Measurements from ENCODE around the gene FAM9A. TPM values are rescaled to one million over a fixed set of nuclear protein-coding genes. Genes with fewer than 3 reads are reported as not detected.
"Not testable (repeated sequence)": the region's sequence is repeated elsewhere in the genome, so short reads cannot be mapped to it uniquely, and the experiment has no call there.

The FAM9A gene
- total RNA-seq, 4 donors from 2014 or later = not detected

- DNase-seq (ENCODE audit: low spot score in 2 of 2) = no peak
- no peak overlapping the region for H3K27ac ChIP-seq
- no peaks in the 10 kb centered on the region for H3K27me3 ChIP-seq
- TF ChIP-seq POLR2A (IDR thresholded peaks at IDR 0.05) (no peak), EP300 (IDR thresholded peaks at IDR 0.05) (no peak)
- TF ChIP-seq, protein P1, sequence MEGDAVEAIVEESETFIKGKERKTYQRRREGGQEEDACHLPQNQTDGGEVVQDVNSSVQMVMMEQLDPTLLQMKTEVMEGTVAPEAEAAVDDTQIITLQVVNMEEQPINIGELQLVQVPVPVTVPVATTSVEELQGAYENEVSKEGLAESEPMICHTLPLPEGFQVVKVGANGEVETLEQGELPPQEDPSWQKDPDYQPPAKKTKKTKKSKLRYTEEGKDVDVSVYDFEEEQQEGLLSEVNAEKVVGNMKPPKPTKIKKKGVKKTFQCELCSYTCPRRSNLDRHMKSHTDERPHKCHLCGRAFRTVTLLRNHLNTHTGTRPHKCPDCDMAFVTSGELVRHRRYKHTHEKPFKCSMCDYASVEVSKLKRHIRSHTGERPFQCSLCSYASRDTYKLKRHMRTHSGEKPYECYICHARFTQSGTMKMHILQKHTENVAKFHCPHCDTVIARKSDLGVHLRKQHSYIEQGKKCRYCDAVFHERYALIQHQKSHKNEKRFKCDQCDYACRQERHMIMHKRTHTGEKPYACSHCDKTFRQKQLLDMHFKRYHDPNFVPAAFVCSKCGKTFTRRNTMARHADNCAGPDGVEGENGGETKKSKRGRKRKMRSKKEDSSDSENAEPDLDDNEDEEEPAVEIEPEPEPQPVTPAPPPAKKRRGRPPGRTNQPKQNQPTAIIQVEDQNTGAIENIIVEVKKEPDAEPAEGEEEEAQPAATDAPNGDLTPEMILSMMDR (IDR thresholded peaks at IDR 0.05) = no peak
- no peak overlapping the region for H3K4me3 ChIP-seq
- H3K9me3 ChIP-seq = no peaks in the 10 kb centered on the region
- H3K4me1 ChIP-seq = no peaks in the 10 kb centered on the region
- H3K36me3 ChIP-seq = no peaks in the 10 kb centered on the region
Measured at GRCh38 chrX:8808661-8809060, 7.5 kb upstream of the FAM9A start.

DNA sequence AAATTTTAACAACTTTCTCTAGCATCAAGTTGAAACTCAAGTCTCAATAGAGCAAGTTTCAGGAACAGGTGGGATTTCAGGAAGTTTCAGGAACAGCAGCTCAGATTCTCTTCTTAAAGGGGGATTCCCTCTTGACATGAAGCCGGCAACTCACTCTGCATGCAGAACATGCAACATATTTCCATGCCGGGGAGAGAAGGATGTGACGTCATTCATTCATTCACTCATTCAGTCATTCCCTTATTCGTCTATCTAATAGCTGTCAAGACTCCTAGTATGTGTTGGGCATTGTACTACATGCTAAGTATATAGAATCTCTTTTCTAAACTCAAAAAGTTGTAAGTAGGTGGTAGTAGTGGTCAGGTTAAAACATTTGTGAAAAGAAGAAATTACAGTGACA lies 4.8 kb upstream of the FAM9A start:
- no peak overlapping the region for H3K27ac ChIP-seq
- TF ChIP-seq, protein P1 (IDR thresholded peaks at IDR 0.05) = no peak
- no peak for TF ChIP-seq POLR2A (IDR thresholded peaks at IDR 0.05)
- TF ChIP-seq EP300 (IDR thresholded peaks at IDR 0.05) = no peak
- no peak for DNase-seq (ENCODE audit: low spot score in 2 of 2)
- H3K4me1 ChIP-seq = no peaks in the 10 kb centered on the region
- WGBS, 2 donors = 79 to 87% methylated on average over 4 of the region's 4 CpGs
- no peaks in the 10 kb centered on the region for H3K36me3 ChIP-seq
- no peaks in the 10 kb centered on the region for H3K9me3 ChIP-seq
- no peak overlapping the region for H3K4me3 ChIP-seq
- H3K27me3 ChIP-seq = no peaks in the 10 kb centered on the region

DNA sequence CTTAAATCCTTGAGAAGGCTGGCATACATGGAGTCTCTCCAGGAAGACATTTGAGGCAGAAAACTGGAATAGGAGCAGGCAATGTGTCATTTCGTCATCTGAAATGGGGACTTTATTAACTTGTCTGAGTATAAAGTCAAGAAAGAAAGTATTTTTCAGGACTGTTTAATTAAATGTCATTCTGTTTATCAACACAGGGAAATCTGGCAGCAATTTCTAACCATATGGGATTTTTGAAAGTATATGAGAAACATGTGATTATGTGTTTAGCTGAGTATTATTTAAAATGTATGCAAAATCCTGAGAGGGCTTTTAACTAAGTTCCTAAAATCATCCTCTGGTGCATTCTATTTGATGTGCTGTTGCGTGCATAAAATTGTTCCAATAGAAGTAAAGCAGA lies 3.9 kb upstream of the FAM9A start:
- 87 to 89% methylated on average over 2 of the region's 2 CpGs for WGBS, 2 donors
- no peak for DNase-seq (ENCODE audit: low spot score in 2 of 2)
- H3K27ac ChIP-seq = no peak overlapping the region
- no peaks in the 10 kb centered on the region for H3K27me3 ChIP-seq
- no peaks in the 10 kb centered on the region for H3K36me3 ChIP-seq
- no peaks in the 10 kb centered on the region for H3K4me1 ChIP-seq
- H3K9me3 ChIP-seq = no peaks in the 10 kb centered on the region
- no peak overlapping the region for H3K4me3 ChIP-seq
- TF ChIP-seq, protein P1 (IDR thresholded peaks at IDR 0.05) = no peak
- no peak for TF ChIP-seq POLR2A (IDR thresholded peaks at IDR 0.05)
- TF ChIP-seq EP300 (IDR thresholded peaks at IDR 0.05) = no peak

- H3K36me3 ChIP-seq = no peaks in the 10 kb centered on the region
- WGBS, 2 donors = 63 to 65% methylated on average over 3 of the region's 3 CpGs
- H3K27ac ChIP-seq = no peak overlapping the region
- H3K4me3 ChIP-seq = no peak overlapping the region
- H3K27me3 ChIP-seq = no peaks in the 10 kb centered on the region
- H3K4me1 ChIP-seq = no peaks in the 10 kb centered on the region
- no peak for DNase-seq (ENCODE audit: low spot score in 2 of 2)
- no peaks in the 10 kb centered on the region for H3K9me3 ChIP-seq
- TF ChIP-seq POLR2A (IDR thresholded peaks at IDR 0.05) (no peak), EP300 (IDR thresholded peaks at IDR 0.05) (no peak)
- TF ChIP-seq, protein P1 (IDR thresholded peaks at IDR 0.05) = no peak
Measured at GRCh38 chrX:8803326-8803725, 2.1 kb upstream of the FAM9A start.

DNA sequence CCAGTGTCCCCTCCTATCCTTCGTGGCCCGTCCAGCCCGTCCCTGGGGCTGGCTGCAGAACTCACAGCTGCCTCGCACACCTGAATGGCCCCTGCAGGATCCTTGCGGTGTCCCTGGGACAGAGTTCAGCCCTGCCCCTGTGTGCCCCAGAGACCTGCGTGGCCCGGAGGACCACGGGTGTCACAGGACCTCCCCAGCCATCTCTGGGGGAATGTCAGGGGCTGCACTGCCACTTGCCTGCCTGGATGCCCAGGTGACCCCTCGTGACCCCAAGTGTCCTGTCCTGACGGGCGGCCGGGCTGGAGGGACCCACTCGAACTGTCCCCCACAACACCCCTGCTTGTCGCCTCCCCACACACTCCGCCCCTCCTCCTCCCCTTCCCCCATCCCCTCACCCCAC lies 832 bp downstream of the FAM9A start:
- 90 to 94% methylated on average over 7 to 15 of the region's 15 CpGs for WGBS, 2 donors

DNA sequence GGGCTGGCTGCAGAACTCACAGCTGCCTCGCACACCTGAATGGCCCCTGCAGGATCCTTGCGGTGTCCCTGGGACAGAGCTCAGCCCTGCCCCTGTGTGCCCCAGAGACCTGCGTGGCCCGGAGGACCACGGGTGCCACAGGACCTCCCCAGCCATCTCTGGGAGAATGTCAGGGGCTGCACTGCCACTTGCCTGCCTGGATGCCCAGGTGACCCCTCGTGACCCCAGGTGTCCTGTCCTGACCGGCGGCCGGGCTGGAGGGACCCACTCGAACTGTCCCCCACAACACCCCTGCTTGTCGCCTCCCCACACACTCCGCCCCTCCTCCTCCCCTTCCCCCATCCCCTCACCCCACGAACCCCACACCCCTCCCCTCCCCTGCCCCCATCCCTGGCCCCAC lies 1.9 kb downstream of the FAM9A start:
- WGBS, 2 donors = 94 to 98% methylated on average over 5 to 13 of the region's 13 CpGs
- not testable (repeated sequence) for H3K9me3 ChIP-seq

More for the DNA sequence above, 832 bp downstream of the FAM9A start:
- H3K36me3 ChIP-seq; H3K4me3 ChIP-seq; H3K4me1 ChIP-seq; H3K9me3 ChIP-seq; H3K27me3 ChIP-seq; DNase-seq (ENCODE audit: low spot score in 2 of 2); H3K27ac ChIP-seq: not testable (repeated sequence)

DNA sequence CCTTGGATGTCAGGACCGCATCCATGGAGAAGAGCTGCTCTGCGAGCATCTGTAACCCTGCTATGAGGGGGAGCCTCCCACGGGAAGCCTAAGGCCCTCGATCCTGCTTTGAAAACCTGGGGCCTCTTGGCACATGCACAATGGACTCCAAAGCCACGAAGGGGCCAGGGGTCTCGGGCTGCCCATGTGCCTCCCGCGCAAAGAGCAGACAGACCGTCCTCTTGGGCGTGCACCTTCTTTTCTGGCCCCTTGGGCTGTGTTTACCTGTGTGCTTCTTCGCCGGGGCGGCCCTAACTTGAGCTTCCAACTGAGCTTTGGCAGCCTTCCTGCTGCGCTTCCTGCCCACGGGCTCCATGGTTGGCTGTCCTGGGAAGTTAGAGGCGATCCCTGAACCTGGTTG lies 2.5 kb downstream of the FAM9A start:
- not testable (repeated sequence) for H3K27me3 ChIP-seq; H3K4me3 ChIP-seq; H3K9me3 ChIP-seq; DNase-seq (ENCODE audit: low spot score in 2 of 2); H3K27ac ChIP-seq; H3K36me3 ChIP-seq; H3K4me1 ChIP-seq
- 76 to 91% methylated on average over 6 to 13 of the region's 16 CpGs for WGBS, 2 donors

More for the DNA sequence above, 1.9 kb downstream of the FAM9A start:
- DNase-seq (ENCODE audit: low spot score in 2 of 2); H3K27me3 ChIP-seq; H3K27ac ChIP-seq; H3K36me3 ChIP-seq; H3K4me1 ChIP-seq; H3K4me3 ChIP-seq: not testable (repeated sequence)

DNA sequence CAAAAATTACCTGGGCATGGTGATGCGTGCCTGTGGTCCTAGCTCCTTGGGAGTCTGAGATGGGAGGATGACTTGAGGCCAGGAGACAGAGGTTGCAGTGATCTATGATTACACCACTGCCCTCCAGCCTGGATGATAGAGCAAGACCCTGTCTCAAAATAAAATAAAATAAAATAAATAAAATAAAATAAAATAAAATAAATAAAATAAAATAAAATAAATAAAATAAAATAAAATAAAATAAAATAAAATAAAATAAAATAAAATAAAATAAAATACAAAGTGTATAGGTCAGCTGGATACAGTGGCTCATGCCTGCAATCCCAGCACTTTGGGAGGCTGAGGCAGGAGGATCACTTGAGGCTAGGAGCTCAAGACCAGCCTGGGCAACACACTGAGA lies 14.1 kb downstream of the FAM9A start:
- H3K4me1 ChIP-seq = not testable (repeated sequence)

More for the DNA sequence above, 14.1 kb downstream of the FAM9A start:
- peaks cover 0 to 11% of the 10 kb centered on the region in 2 donors for H3K27me3 ChIP-seq
- WGBS, 2 donors = 88 to 100% methylated on average over 1 of the region's 1 CpG
- not testable (repeated sequence) for DNase-seq (ENCODE audit: low spot score in 2 of 2); H3K36me3 ChIP-seq; H3K9me3 ChIP-seq; H3K4me3 ChIP-seq; H3K27ac ChIP-seq
